ENCODE measurements around the gene TULP1.
"Not testable (repeated sequence)": the region's sequence is repeated elsewhere in the genome, so short reads cannot be mapped to it uniquely, and the experiment has no call there.

Gene TULP1

DNA sequence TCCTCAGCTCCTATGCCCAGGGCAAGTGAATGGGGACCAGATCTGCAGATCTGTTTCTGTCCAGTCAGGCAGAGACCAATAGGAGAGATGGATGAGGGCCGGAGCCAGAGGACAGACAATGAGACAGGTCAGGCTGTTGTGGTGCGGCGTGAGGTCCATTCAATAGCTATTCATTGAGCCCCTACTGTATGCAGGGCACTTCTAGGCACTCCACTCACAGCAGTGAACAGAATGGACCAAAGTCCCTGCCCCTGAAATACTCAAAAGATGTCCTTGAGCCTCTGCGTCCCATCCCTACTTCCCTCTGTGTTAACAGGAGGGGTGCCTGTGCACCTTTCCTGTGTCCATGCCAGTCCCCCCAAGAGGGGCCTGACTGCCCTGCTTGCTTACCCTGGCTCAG lies 8.5 kb upstream of the TULP1 start:
- no peak for DNase-seq (ENCODE audit: low spot score)

DNA sequence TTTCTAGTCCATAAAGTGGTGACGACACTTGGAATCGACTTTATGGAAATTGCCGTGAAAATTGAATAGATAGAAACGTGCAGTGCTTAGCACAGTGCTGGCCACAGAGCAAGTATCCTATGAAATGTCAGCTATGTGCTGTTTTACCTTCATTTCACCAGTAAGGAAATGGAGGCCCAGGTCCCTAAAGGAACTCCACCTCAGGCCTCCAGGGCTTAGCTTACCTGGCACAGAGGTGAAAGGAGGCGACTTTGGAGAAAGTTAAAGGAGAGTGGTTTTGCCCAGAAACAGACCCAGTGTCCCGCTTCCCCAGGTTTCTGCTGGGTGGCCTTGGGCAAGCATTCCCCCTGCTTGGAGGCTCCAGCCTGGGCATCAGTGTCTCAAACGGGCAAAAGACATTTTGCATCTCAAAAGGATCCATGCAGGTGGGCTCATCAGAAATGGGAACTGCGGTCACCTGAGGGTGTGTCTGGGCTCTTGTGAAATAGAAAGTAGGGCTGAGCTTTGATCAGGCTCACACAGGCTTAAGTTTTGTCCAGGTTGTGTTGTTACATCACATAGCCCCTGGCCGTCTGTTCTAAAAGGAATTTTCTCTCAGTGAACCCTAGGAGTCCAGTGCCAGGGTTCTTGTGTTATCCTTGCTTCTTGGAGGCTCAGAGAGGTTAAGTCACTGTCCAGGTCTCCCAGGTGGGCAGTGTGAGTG lies 6.8 kb upstream of the TULP1 start:
- DNase-seq (ENCODE audit: low spot score) = no peak

DNA sequence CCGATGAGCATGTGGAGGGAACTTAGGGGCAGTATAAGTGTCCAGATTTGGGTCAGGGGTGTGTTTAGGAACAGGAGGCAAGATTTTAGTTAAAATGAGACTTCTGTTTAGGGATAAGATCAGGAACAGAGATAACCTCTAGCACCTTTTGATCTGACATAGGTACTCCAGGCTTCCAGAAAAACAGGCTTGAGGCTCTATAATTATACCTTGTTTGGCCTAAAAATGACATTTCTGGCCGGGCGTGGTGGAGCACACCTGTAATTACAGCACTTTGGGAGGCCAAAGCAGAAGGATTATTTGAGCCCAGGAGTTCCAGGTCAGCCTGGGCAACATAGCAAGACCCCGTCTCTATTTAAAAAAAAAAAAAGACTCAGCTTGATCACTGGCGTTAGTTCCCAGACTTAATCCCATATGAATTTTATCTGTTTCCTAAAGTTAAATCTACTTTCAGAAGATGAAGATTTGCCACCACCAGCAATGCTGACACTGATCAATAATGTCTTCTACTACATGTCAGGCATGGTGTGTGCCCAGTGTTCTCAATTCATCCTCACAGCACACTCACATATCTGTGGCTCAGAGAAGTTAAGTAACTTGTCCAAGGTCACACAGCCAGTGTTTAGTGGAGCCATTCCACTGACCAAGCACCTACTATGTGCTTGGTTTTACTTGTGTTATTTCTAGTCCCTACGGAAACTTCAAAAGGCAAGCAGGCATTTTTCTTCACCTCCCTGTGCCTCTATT lies 6.0 kb upstream of the TULP1 start:
- DNase-seq (ENCODE audit: low spot score) = no peak

DNA sequence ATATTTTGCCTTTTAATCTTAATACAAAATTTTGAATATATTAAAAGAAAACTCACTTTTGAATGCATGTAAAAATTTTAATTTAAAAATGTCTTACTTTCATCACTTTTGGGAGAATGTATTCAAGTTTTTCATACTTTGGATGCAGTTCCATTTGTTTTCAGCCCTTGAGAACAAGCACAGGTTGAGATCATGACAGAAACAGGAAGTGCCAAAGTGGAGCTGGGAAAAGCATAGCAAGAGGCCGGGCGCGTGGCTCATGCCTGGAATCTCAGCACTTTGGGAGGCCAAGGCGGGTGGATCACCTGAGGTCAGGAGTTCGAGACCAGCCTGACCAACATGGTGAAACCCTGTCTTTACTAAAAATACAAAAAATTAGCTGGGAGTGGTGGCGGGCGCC lies 5.3 kb upstream of the TULP1 start:
- DNase-seq (ENCODE audit: low spot score) = not testable (repeated sequence)

DNA sequence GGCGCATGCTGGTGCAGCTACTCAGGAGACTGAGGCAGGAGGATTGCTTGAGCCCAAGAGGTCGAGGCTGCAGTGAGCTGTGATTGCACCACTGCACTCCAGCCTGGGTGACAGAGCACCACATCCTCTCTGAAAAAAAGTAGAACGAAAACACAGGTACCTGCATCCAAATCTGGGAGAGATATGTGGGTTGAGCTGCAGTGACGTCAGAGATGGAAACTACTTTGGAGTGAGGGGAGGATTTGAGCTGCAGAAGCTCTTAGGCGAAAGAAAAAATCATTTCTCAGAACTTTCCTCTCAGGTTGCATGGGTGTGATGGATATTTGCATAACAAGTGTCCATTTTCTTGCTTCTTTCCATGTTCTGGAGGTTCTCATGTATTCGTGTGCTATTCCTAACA lies 4.0 kb upstream of the TULP1 start:
- DNase-seq (ENCODE audit: low spot score) = no peak

DNA sequence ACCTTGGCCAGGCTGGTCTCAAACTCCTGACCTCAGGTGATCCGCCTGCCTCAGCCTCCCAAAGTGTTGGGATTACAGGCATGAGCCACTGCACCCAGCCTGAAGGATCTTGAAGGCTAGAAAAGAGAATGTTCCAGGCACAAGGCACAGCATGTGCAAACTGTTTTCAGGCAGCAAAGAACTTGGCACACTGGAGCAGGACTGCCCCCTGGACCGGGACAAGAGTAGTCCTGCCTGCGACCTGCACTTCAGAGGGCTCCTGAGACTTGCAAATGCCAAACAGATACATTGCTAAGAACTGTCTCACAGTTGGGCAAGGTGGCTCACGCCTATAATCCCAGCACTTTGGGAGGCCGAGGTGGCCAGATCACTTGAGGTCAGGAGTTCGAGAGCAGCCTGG lies 3.2 kb upstream of the TULP1 start:
- not testable (repeated sequence) for DNase-seq (ENCODE audit: low spot score)

DNA sequence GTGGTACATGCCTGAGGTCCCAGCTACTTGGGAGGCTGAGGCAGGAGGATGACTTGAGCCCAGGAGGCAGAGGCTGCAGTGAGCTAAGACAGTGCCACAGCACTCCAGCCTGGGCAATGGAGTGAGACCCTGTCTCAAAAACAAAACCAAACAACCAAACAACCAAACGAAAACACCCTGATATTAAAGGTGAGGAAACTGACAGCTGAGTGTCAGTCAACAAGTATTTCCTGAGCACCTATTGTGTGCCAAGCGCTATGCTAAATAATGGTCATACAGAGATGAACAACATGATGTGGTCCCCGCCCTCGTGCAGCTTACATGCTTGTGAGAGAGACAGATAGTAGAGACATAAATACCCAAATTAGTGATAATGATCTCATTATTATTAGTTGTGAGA lies 1.9 kb upstream of the TULP1 start:
- DNase-seq (ENCODE audit: low spot score) = no peak

DNA sequence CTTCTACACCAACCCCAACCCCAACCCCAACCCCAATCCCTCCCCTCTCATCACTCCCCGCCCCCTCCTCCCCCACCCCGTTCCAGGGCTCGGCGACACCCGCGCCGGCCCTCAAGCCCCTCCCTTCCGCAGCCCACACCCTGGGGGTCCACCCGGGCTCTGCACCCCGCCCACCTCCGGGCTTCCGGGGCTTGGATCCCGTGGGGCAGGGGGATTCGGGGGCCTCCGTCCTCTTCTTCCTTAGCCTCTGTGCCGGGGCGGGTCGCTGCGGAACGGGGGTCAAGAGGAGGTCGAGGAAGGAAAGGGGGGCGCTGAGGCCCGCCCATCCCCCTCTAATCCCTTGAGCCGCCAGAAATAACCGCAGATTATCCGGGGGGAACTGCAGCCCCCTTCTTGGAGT lies 690 bp downstream of the TULP1 start:
- DNase-seq (ENCODE audit: low spot score) = no peak

DNA sequence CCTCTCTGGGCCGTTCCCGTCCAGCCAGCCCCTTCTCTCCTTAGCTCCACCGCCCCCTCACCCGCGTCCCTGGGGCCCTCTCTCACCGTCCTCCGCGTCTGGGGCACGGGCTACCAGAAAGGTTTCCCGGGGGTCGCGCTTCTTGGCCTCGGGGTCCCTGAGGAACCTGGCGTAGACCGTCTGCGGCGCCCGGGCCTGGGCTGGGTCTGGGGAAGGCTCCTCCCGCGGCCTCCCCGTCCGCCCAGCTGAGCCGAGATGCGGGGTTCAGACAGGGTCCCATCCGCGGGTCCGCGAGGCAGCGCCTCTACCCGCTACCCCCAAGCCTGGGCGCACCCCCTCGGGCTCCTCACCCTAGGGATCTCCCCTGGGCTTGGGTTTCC lies 1.1 kb downstream of the TULP1 start:
- no peak for DNase-seq (ENCODE audit: low spot score)

DNA sequence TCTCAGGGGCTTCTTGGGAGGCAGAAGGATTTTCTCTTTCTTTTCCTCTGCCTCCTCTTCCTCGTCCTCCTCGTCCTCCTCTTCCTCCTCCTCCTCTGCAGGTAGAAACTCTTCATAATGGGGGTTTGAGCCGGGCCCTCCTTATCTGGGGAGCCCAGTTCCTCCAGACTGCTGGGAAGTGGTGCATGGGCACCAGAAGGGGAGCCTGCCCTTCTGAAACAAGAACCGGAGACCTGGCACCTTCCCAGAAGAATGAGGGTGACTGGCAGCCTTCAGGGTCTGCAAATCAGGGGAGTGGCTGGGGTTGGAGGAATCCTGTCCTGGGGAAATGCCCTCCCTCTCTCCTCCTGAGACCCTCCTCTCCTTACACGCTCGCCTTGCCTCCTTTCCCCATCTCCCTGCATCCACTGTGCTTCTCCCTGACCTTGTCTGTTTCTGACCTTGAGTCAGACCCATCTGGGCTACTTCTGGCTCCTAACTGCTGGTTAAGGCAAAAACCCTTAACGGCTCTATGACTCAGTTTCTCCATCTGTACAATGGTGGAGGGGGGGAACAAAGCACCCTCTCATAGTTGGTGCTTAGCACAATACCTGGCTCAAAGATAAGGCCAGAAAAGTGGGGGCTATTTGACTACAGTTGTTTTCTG lies 1.7 kb downstream of the TULP1 start:
- no peak for DNase-seq (ENCODE audit: low spot score)

DNA sequence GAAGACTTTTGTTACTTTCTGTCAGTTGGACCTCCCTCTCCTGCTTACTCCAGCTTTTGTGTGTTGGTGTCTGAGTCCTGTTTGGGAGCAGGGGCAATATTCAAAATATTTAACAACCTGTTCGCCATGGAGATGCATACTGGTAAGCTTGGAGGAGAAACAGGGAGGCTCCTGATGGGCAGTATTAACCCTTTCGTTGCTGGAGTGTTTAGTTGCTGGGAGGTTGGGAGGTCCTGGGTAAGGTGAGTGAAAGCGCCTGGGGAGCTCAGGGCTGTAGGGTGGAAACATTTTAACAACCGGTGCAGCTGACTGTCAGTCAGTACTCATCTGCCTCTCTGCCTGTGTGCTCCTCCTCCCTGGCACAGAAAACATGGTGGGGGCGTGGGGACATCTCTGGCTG lies 4.2 kb downstream of the TULP1 start:
- DNase-seq (ENCODE audit: low spot score) = no peak

DNA sequence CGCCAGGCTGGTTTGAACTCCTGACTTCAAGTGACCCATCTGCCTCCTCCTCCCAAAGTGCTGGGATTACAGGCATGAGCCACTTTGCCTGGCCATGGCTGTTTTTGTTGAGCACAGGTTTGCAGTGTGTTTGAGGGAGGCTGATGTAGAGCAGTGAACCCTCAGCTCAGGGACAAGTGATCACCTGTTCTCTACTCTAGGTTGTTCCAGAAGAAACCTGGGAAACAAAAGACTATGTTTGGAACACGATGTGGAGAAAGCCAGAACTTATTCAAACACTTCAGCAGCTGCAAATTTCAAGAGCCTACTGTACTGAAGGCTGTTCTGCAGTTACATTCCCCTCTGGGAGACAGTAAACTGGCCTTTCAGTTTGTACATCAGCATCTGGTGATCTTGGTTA lies 4.7 kb downstream of the TULP1 start:
- DNase-seq (ENCODE audit: low spot score) = no peak

DNA sequence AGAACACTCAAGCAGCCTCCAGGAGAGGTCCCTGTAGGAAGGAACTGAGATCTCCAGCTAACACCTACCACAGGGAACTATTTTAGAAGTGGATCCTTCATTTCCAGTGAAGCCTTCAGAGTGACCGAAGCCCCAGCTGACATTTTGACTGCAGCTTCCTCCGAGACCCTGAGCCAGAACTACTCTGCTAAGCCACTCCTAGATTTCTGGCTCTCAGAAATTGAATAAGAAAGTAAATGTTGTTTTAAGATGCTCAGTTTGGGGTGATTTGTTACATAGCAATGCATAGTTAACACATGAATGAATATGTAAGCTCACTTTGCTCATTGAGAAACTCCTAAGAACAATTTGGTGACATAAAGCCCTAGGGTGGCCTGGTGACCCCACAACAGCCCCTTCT lies 5.5 kb downstream of the TULP1 start:
- DNase-seq (ENCODE audit: low spot score) = no peak

DNA sequence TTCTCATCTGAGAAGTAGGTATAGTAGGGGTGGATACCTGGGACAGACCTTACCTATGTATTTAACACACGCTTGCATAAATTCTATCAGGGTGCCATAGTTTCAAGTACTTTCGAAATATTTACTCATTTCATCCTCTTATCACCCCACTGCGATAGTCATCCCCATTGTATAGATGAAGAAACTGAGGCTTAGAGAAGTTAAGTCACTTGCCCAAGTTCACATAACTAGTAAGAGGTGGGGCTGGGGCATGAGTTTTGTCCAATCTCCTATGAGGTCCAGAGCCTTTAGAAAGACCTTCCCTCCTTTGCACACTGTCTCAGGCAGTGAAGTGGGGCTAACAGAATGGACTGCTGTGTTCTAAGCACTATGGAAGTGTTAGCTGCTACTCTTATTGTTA lies 6.2 kb downstream of the TULP1 start:
- DNase-seq (ENCODE audit: low spot score) = no peak

DNA sequence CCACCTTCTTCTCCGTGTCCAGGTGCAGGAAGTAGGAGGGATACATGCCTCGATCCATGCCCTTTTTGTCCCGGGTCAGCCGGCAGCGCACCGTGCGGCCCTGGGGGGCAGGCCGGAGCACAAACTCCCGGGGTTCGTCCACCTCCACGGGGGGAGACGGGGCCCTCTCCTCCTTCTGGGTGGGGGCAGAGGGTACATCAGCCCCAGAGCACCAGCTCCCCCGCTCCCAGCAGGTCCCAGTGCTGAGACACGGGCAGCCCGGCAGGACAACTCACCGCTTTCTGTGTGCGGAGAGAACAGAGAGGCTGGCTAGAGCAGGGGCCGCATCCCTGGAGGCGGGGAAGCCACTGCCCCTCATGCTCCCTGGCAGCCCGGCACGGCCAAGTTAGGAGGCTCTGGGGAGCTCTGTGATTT lies 6.7 kb downstream of the TULP1 start:
- DNase-seq (ENCODE audit: low spot score) = no peak

DNA sequence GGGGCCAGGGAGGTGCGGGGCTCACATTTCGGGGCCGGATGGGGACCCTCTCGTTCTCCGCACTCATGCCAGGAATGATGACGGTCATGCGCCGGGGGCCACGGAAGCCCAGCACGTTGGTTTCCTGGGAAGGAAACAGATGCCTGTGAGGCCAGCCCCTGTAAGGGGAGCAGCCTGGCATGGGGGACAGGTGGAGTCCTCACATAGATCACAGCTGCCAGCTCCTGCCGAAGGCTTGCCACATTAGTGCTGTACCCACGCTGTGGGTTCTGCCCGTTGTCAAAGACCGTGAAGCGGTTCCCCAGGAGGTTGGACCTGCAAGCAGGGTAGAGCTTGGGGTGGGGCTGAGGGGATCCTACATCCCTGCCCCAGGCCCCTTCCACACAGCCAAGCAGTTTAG lies 9.2 kb downstream of the TULP1 start:
- no peak for DNase-seq (ENCODE audit: low spot score)

DNA sequence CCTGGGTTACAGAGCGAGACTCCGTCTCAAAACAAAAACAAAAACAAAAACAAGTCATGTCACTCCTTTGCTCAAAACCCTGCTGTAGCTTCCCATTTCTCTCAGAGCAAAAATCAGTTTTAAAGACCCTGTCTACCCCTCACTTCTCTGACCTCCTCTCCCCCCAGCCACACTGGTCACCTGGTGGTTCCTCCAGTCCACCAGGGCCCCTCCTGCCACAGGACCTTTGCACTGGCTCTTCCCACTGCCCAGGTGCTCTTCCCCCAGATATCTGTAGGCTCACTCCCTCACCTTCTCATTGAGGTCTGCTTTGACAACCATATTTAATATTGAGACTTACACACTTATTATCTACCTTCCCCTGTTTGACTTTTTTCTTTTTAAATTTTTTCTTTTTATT lies 10.9 kb downstream of the TULP1 start:
- no peak for DNase-seq (ENCODE audit: low spot score)

DNA sequence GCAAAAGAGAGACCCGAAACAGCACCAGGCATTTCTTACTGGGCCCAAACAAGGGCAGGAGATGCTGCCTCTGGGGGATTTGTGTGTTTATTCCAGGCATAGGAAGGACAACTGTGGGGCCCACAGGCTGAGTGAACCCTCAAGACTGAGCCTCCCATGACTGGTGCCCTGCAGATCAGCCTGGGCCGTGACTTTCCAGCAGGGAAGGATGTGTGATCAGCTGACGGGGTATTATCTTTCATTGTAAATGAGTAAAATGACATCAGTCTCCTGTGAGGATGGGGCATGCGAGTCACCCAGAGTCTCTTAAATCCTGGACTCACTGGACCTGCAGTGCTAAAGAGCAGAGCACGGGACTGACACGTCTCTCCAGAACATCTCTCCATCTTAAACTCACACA lies 11.9 kb downstream of the TULP1 start:
- DNase-seq (ENCODE audit: low spot score) = no peak

DNA sequence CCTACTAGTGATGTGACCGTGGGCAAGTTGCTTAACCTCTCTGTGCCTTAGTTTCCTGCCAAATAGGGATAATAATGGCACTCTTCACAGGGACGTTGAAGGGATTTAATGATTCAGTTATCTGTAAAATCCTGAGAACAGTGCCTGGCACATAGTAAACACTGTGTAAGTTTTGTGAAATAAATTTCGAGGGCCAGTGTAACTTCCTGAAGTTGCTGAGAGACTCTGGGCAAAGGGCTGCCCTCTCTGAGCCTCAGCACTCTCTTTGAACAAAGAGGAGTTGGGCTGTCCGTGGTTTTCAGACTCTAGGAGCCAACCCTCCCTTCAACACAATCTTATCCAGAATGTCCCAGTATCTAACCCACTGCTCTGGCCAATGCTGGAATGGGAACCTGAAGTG lies 13.3 kb downstream of the TULP1 start:
- DNase-seq (ENCODE audit: low spot score) = no peak

DNA sequence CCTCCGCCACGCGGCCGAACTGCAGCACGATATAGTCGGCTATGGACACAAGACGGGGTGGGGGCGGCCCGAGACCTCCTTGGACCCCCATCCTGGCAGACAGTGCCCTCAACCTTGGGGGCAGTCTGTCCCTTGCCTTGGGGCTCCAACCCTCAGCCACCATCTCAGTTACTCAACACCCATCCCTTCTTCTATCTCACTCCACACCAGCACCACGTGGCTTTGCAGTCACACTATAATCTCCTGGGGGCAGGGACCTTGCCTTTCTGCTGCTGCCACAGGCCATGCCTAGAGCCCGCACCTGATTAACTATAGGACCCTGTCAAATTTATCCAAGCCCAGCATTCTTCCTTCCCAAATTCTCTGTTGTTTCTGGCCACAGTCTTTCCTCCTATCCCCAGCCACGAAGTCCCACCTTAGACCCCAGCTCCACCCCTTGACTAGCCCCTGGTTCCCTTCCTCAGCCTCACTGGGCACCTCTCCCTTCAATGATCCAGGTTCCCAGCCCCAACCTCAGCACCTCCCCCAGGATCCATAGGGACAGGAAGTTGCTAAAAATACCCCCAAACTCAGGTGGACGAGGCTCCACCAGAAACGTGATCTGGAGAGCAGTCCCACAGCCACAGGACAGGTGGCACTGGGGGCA lies 14.2 kb downstream of the TULP1 start:
- no peak for DNase-seq (ENCODE audit: low spot score)

DNA sequence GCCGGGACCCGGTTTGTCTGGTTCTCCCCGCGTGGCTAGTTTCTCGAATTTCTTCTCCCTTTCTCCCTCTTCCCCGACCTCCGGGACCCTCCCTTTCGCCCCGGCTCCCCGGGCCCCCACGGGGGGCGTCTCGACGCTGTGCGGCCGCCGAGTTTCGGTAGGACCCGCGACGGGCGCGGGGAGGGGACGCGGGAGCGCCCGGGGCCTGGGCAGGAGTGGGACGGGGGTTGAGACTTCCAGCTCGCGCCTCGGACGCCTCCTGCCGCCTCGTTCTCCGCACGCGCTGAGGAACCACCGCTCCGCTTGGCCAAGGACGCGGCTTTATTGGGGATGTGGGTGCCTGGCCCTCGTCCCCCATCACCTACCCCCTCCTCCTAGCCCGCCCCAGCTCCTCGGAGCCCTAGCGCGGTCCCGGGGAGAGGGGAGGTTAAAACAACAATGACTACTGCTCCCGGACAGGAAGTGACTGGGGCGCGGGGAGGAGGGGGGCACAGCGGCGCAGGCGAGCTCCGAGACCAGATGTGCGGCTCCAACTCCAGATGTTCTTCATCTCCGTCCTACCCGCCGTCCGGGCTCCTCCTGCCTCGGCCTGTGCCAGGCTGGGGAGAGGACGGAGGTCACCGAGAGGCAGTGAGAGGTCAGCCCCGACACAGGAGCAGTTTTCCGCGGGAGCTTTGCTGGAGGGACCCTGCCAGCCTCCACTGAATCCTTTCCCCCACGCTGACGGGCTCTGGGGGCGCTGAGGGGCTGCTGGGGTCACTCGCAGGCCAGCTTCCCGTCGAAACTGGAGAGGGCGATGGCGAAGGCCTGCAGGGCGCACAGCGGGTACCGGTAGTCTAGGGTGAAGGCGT lies 14.9 kb downstream of the TULP1 start:
- no peak for DNase-seq (ENCODE audit: low spot score)
